ENCODE results near the gene IQSEC3. TPM values are rescaled to one million over a fixed set of nuclear protein-coding genes. Genes with fewer than 3 reads are reported as not detected.

The IQSEC3 gene
- polyA plus RNA-seq, 1 donor from 2014 or later: 2.4 TPM

- Histone ChIP-seq H2AFZ (ENCODE audit: low read depth, low read length) (no peak overlapping the region), H3F3A (ENCODE audit: insufficient read depth, low read length, poor library complexity, severe bottlenecking) (no peaks in the 10 kb centered on the region), H3K9ac (ENCODE audit: low read length) (no peak overlapping the region), H3K4me3 (ENCODE audit: low read length) (no peak overlapping the region), H3K9me2 (ENCODE audit: insufficient read depth, low read length) (no peaks in the 10 kb centered on the region), H4K20me1 (ENCODE audit: insufficient read depth) (no peaks in the 10 kb centered on the region), H3K27me3 (ENCODE audit: insufficient read depth, low read depth, low read length) (peaks cover 11% of the 10 kb centered on the region), H3K36me3 (ENCODE audit: insufficient read depth, low read length) (no peaks in the 10 kb centered on the region), H3K27ac (ENCODE audit: low read length) (no peak overlapping the region), H3K79me2 (replicated peaks; ENCODE audit: insufficient read depth, low read length) (no peaks in the 10 kb centered on the region), H3K4me2 (ENCODE audit: low read length) (no peak overlapping the region), H3K9me3 (ENCODE audit: low read length) (no peaks in the 10 kb centered on the region)
- TF ChIP-seq REST (IDR thresholded peaks at IDR 0.05; ENCODE audit: borderline replicate concordance) (no peak), EP300 (conservative IDR thresholded peaks at IDR 0.05; ENCODE audit: poor library complexity, severe bottlenecking) (no peak), POLR2AphosphoS5 (IDR thresholded peaks at IDR 0.05) (no peak), TAF1 (IDR thresholded peaks at IDR 0.05; ENCODE audit: low read depth) (no peak), MXI1 (conservative IDR thresholded peaks at IDR 0.05; ENCODE audit: poor library complexity, severe bottlenecking) (no peak), EZH2 (IDR thresholded peaks at IDR 0.05; ENCODE audit: borderline replicate concordance, insufficient read depth, low read length, poor library complexity, severe bottlenecking) (no peak), CTCF (IDR thresholded peaks at IDR 0.05; ENCODE audit: poor library complexity, severe bottlenecking) (no peak), SMC3 (conservative IDR thresholded peaks at IDR 0.05; ENCODE audit: poor library complexity) (no peak), RAD21 (conservative IDR thresholded peaks at IDR 0.05) (no peak)
These were observed 132.1 kb downstream of the IQSEC3 start for GRCh38 chr12:198705-199104.

DNA sequence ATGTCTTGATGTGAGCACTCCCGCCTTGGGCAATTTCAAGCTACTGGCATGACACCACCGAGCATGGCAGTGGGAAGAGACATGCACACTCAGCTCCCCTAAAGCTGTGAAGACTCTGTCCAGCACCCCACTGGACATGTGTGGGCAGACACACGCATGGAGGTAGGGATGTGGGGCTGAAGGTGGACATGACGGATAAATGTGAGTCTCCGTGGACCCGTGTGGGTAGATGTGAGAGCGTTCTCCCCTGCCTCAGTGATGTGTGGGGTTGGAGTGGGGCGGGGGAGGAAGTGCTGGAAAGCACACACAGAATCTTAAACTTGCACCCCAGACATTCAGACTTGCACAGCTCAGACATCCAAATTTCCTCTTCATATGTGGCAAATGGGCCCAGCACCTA lies 134.8 kb downstream of the IQSEC3 start:
- Histone ChIP-seq H3K9ac (ENCODE audit: low read length) (no peak overlapping the region), H4K20me1 (ENCODE audit: insufficient read depth) (no peaks in the 10 kb centered on the region), H3K9me3 (ENCODE audit: low read length) (no peaks in the 10 kb centered on the region), H3K4me2 (ENCODE audit: low read length) (no peak overlapping the region), H3F3A (ENCODE audit: insufficient read depth, low read length, poor library complexity, severe bottlenecking) (no peaks in the 10 kb centered on the region), H3K36me3 (ENCODE audit: insufficient read depth, low read length) (no peaks in the 10 kb centered on the region), H3K79me2 (replicated peaks; ENCODE audit: insufficient read depth, low read length) (no peaks in the 10 kb centered on the region), H2AFZ (ENCODE audit: low read depth, low read length) (no peak overlapping the region), H3K9me2 (ENCODE audit: insufficient read depth, low read length) (no peaks in the 10 kb centered on the region), H3K4me3 (ENCODE audit: low read length) (no peak overlapping the region), H3K27ac (ENCODE audit: low read length) (no peak overlapping the region), H3K27me3 (ENCODE audit: insufficient read depth, low read depth, low read length) (peaks cover 21% of the 10 kb centered on the region)
- TF ChIP-seq EP300 (conservative IDR thresholded peaks at IDR 0.05; ENCODE audit: poor library complexity, severe bottlenecking): no peak
- TF ChIP-seq POLR2AphosphoS5 (IDR thresholded peaks at IDR 0.05): no peak
- no peak for TF ChIP-seq TAF1 (IDR thresholded peaks at IDR 0.05; ENCODE audit: low read depth)
- TF ChIP-seq CTCF (IDR thresholded peaks at IDR 0.05; ENCODE audit: poor library complexity, severe bottlenecking): no peak
- no peak for TF ChIP-seq REST (IDR thresholded peaks at IDR 0.05; ENCODE audit: borderline replicate concordance)
- TF ChIP-seq SMC3 (conservative IDR thresholded peaks at IDR 0.05; ENCODE audit: poor library complexity): no peak
- no peak for TF ChIP-seq MXI1 (conservative IDR thresholded peaks at IDR 0.05; ENCODE audit: poor library complexity, severe bottlenecking)
- no peak for TF ChIP-seq RAD21 (conservative IDR thresholded peaks at IDR 0.05)
- TF ChIP-seq EZH2 (IDR thresholded peaks at IDR 0.05; ENCODE audit: borderline replicate concordance, insufficient read depth, low read length, poor library complexity, severe bottlenecking): no peak

Data from neural cell (in vitro differentiated cells).